Left cardiac atrium (tissue), 4 donors: ENCODE data around the gene MCAT. TPM values are rescaled to one million over a fixed set of nuclear protein-coding genes. Genes with fewer than 3 reads are reported as not detected.

Experiments
- ATAC-seq, 2 donors: fragments of 200-7000 bp; cut with Tn5 transposase; one replicate each; pipeline ENCODE4 v1.9.1; 2020; ENCODE audit warnings: mild to moderate bottlenecking in 2 of 2, moderate library complexity in 2 of 2
- DNase-seq: peaks from one replicate; pipeline ENCODE4 v3.0.0-alpha.2; 2020
- intact Hi-C, 2 donors: fragments of 100-400 bp; cut with DNase I; formaldehyde crosslinking; loops; one replicate each; pipeline versions ENCODE4 v1.14.1 to v1.15.1; 2022 to 2023
- total RNA-seq, 2 donors: library from RNA; stranded (reverse); fragmentation: NEBNext Ultra II Directional; extraction: Animal tissue kit (Norgen Biotek cat#: 25700); gene quantifications; one replicate each; pipeline ENCODE4 v1.2.1, GENCODE V29; 2021
- donor health status: DM: no; HTN: yes; CAD: no.
- donor health status: DM: no; HTN: yes; CAD: no; lungs with severe emphysema.
- donor health status: DM: yes; HTN: yes; CAD: no.
- donor health status: Dilated cardiomyopathy.

Gene MCAT
- total RNA-seq, 2 donors from 2014 or later = 10.4 to 12.7 TPM

- intact Hi-C loops = no loop called here
- DNase-seq (no peak), ATAC-seq (no peak)
Observed at GRCh38 chr22:43135565-43135964, 7.6 kb downstream of the MCAT start.

- intact Hi-C loops = no loop called here
- DNase-seq (no peak), ATAC-seq (no peak)
Observed at GRCh38 chr22:43134553-43134952, 8.6 kb downstream of the MCAT start.

GRCh38 chr22:43133401-43133800 lies 9.8 kb downstream of the MCAT start:
- intact Hi-C loops = no loop called here
- no peak for DNase-seq

GRCh38 chr22:43131773-43132501 lies 11.3 kb downstream of the MCAT start:
- intact Hi-C loops = no loop called here
- peak; percentile 64 for DNase-seq
- peak; percentile 63 to 77 for ATAC-seq

More at GRCh38 chr22:43133401-43133800, 9.8 kb downstream of the MCAT start:
- no peak for ATAC-seq

GRCh38 chr22:43129426-43130425 lies 13.5 kb downstream of the MCAT start:
- ATAC-seq (no peak), DNase-seq (no peak)
- intact Hi-C loops = no loop called here

GRCh38 chr22:43128928-43129424 lies 14.2 kb downstream of the MCAT start:
- no peak for DNase-seq
- ATAC-seq = no peak
- intact Hi-C loops = no loop called here

- no peak for DNase-seq
- intact Hi-C loops = no loop called here
- ATAC-seq = no peak
Observed at GRCh38 chr22:43128116-43128515, 15.1 kb downstream of the MCAT start.

- intact Hi-C loops = no loop called here
- DNase-seq (no peak), ATAC-seq (no peak)
Observed at GRCh38 chr22:43127166-43127908, 15.9 kb downstream of the MCAT start.

- ATAC-seq (peak in 1 of 2 donors; percentile 47), DNase-seq (no peak)
- intact Hi-C loops = no loop called here
Observed at GRCh38 chr22:43126501-43127165, 16.6 kb downstream of the MCAT start.

GRCh38 chr22:43118953-43119458 lies 24.2 kb downstream of the MCAT start:
- DNase-seq (no peak), ATAC-seq (peak in 1 of 2 donors; percentile 12)
- intact Hi-C loops = loop anchor here in 1 of 2 donors (10.0 kb wide), 1 partner anchor 56 kb away; no protein-coding TSS in a partner anchor

- peak in 1 of 2 donors; percentile 34 for ATAC-seq
- intact Hi-C loops = loop anchor here in 1 of 2 donors (10.0 kb wide), 1 partner anchor 57 kb away; no protein-coding TSS in a partner anchor
- no peak for DNase-seq
Observed at GRCh38 chr22:43118024-43118849, 25.0 kb downstream of the MCAT start.

GRCh38 chr22:43116932-43117331 lies 26.3 kb downstream of the MCAT start:
- intact Hi-C loops = loop anchor here in 1 of 2 donors (10.0 kb wide), 1 partner anchor 58 kb away; no protein-coding TSS in a partner anchor

GRCh38 chr22:43114958-43115357 lies 28.2 kb downstream of the MCAT start:
- no peak for DNase-seq
- intact Hi-C loops = loop anchor here in 1 of 2 donors (10.0 kb wide), 1 partner anchor 60 kb away; no protein-coding TSS in a partner anchor
- ATAC-seq = no peak

More at GRCh38 chr22:43116932-43117331, 26.3 kb downstream of the MCAT start:
- DNase-seq (no peak), ATAC-seq (no peak)

GRCh38 chr22:43113526-43114251 lies 29.5 kb downstream of the MCAT start:
- no peak for ATAC-seq
- intact Hi-C loops = loop anchor here in 1 of 2 donors (10.0 kb wide), 1 partner anchor 61 kb away; no protein-coding TSS in a partner anchor
- no peak for DNase-seq

GRCh38 chr22:43110927-43111623 lies 32.1 kb downstream of the MCAT start:
- DNase-seq (no peak), ATAC-seq (peak; percentile 50 to 62)
- intact Hi-C loops = loop anchor here in 1 of 2 donors (10.0 kb wide), 1 partner anchor 64 kb away; no protein-coding TSS in a partner anchor
